ENCODE results near the gene ANKRD23.

The ANKRD23 gene

GRCh38 chr2:96792772-96793749, 50.8 kb downstream of the ANKRD23 start:
- no peak for DNase-seq

- DNase-seq: no peak
Observed at GRCh38 chr2:96789245-96789617, 54.6 kb downstream of the ANKRD23 start.

- DNase-seq: no peak
Observed at GRCh38 chr2:96788442-96789244, 55.2 kb downstream of the ANKRD23 start.
